ENCODE results near the gene HS3ST2. TPM values are rescaled to one million over a fixed set of nuclear protein-coding genes. Genes with fewer than 3 reads are reported as not detected.

Gene HS3ST2
- total RNA-seq = not detected

GRCh38 chr16:22813948-22814710, at the start of gene HS3ST2:
HS3ST2 (plus strand) TSS chr16:22814162; CDS start chr16:22814611, 449 bp downstream.
- DNase-seq = peak; percentile 49

GRCh38 chr16:22764662-22765327, 49.2 kb upstream of the HS3ST2 start:
- peak; percentile 19 for DNase-seq

GRCh38 chr16:22765479-22765878, 48.5 kb upstream of the HS3ST2 start:
- peak; percentile 10 for DNase-seq

GRCh38 chr16:22770866-22771265, 43.1 kb upstream of the HS3ST2 start:
- DNase-seq = no peak

GRCh38 chr16:22771551-22771950, 42.4 kb upstream of the HS3ST2 start:
- DNase-seq = no peak

- DNase-seq = no peak
Measured at GRCh38 chr16:22775220-22775922, 38.6 kb upstream of the HS3ST2 start.

GRCh38 chr16:22781480-22781879, 32.5 kb upstream of the HS3ST2 start:
- no peak for DNase-seq

GRCh38 chr16:22782314-22782713, 31.6 kb upstream of the HS3ST2 start:
- DNase-seq = no peak

- DNase-seq = no peak
Measured at GRCh38 chr16:22784690-22785214, 29.2 kb upstream of the HS3ST2 start.

GRCh38 chr16:22785552-22785951, 28.4 kb upstream of the HS3ST2 start:
- DNase-seq = no peak

- no peak for DNase-seq
Measured at GRCh38 chr16:22786284-22786683, 27.7 kb upstream of the HS3ST2 start.

GRCh38 chr16:22786691-22787090, 27.3 kb upstream of the HS3ST2 start:
- DNase-seq = no peak

GRCh38 chr16:22787466-22788192, 26.3 kb upstream of the HS3ST2 start:
- DNase-seq = no peak

- DNase-seq = no peak
Measured at GRCh38 chr16:22788193-22788530, 25.8 kb upstream of the HS3ST2 start.

- no peak for DNase-seq
Measured at GRCh38 chr16:22789281-22789945, 24.5 kb upstream of the HS3ST2 start.

- DNase-seq = no peak
Measured at GRCh38 chr16:22797551-22797950, 16.4 kb upstream of the HS3ST2 start.

GRCh38 chr16:22799113-22799512, 14.8 kb upstream of the HS3ST2 start:
- DNase-seq = no peak

GRCh38 chr16:22804893-22805292, 9.1 kb upstream of the HS3ST2 start:
- DNase-seq = no peak

GRCh38 chr16:22805326-22805725, 8.6 kb upstream of the HS3ST2 start:
- no peak for DNase-seq

GRCh38 chr16:22806811-22807210, 7.2 kb upstream of the HS3ST2 start:
- DNase-seq = no peak

GRCh38 chr16:22810226-22810625, 3.7 kb upstream of the HS3ST2 start:
- DNase-seq = no peak
